Upper lobe of left lung (tissue), 4 donors: Measurements from ENCODE around the gene COL6A3.

Experiments
- CTCF ChIP-seq, 6 experiments: fragments of 450-650 bp in 4 of 6; fragments of 200-600 bp in 2 of 6; sonication (generic) in 2 of 6; IDR thresholded peaks; one replicate each; pipeline ENCODE4 v1.5.1; 2016 to 2019; ENCODE audit warnings: antibody characterized with exemption in 6 of 6
- EP300 ChIP-seq, 4 donors: sonication (generic); formaldehyde crosslinking; IDR thresholded peaks; one replicate each; pipeline ENCODE4 v1.5.1; 2017; ENCODE audit warnings: antibody characterized with exemption in 4 of 4, control low read depth in 2 of 4
- POLR2A ChIP-seq, 4 donors: fragments of 450-650 bp; IDR thresholded peaks; one replicate each; pipeline ENCODE4 v1.5.1; 2016 to 2017; ENCODE audit warnings: antibody characterized with exemption in 4 of 4, mild to moderate bottlenecking in 2 of 4
- POLR2AphosphoS5 ChIP-seq, 2 donors: sonication (generic); formaldehyde crosslinking; IDR thresholded peaks; one replicate each; pipeline ENCODE4 v1.5.1; 2017; ENCODE audit warnings: antibody characterized with exemption in 2 of 2

GRCh38 chr2:237406371-237406895, 7.5 kb downstream of the COL6A3 start:
- TF ChIP-seq POLR2A (IDR thresholded peaks at IDR 0.05) (no peak), CTCF (IDR thresholded peaks at IDR 0.05) (no peak), EP300 (IDR thresholded peaks at IDR 0.05) (no peak), POLR2AphosphoS5 (IDR thresholded peaks at IDR 0.05) (no peak)
